MM.1S (cell line): ENCODE data around the gene MARCO.

Source experiments
- DNase-seq: peaks from one replicate; pipeline ENCODE4 v3.0.0-alpha.2; 2015
- H2AFZ ChIP-seq: fragments of 300-600 bp; sonication (generic); 2 replicates; pipeline ENCODE4 v1.6.0; 2016; ENCODE audit warnings: antibody characterized with exemption, low read length
- H3F3A ChIP-seq: fragments of 300-600 bp; sonication (generic); 2 replicates; pipeline ENCODE4 v1.6.1; 2016; ENCODE audit warnings: mild to moderate bottlenecking, antibody characterized with exemption, low read length, moderate library complexity, mixed read lengths; ENCODE audit not compliant: insufficient read depth
- H3K27ac ChIP-seq: fragments of 300-600 bp; sonication (generic); 2 replicates; pipeline ENCODE4 v1.5.1; 2016; ENCODE audit warnings: mild to moderate bottlenecking, low read length
- H3K27me3 ChIP-seq: fragments of 300-600 bp; sonication (generic); replicated peaks from 2 replicates; pipeline ENCODE4 v1.6.0; 2016; ENCODE audit warnings: low read length; ENCODE audit not compliant: insufficient read depth
- H3K36me3 ChIP-seq: fragments of 300-600 bp; sonication (generic); replicated peaks from 2 replicates; pipeline ENCODE4 v1.6.1; 2016; ENCODE audit warnings: mild to moderate bottlenecking, low read length, mixed read lengths; ENCODE audit not compliant: insufficient read depth
- H3K4me1 ChIP-seq: fragments of 300-600 bp; sonication (generic); 2 replicates; pipeline ENCODE4 v1.6.1; 2016; ENCODE audit warnings: low read length, mixed read lengths
- H3K4me2 ChIP-seq: fragments of 300-600 bp; sonication (generic); 2 replicates; pipeline ENCODE4 v1.6.0; 2016; ENCODE audit warnings: low read depth, low read length
- H3K4me3 ChIP-seq: fragments of 300-600 bp; sonication (generic); 2 replicates; pipeline ENCODE4 v1.5.1; 2016; ENCODE audit warnings: low read length, mixed read lengths
- H3K79me2 ChIP-seq: fragments of 300-600 bp; sonication (generic); 2 replicates; pipeline ENCODE4 v1.6.1; 2016; ENCODE audit warnings: mixed run types, low read length, mixed read lengths
- H3K9ac ChIP-seq: fragments of 300-600 bp; sonication (generic); 2 replicates; pipeline ENCODE4 v1.6.1; 2016; ENCODE audit warnings: low read length, mixed read lengths
- H3K9me2 ChIP-seq: fragments of 300-600 bp; sonication (generic); replicated peaks from 2 replicates; pipeline ENCODE4 v1.6.1; 2016; ENCODE audit warnings: mild to moderate bottlenecking, low read length, mixed read lengths; ENCODE audit not compliant: insufficient read depth
- H3K9me3 ChIP-seq: fragments of 300-600 bp; sonication (generic); replicated peaks from 2 replicates; pipeline ENCODE4 v1.6.1; 2016; ENCODE audit warnings: mild to moderate bottlenecking, low read length, mixed read lengths; ENCODE audit not compliant: insufficient read depth
- H4K20me1 ChIP-seq: fragments of 300-600 bp; sonication (generic); 2 replicates; pipeline ENCODE4 v1.6.1; 2016; ENCODE audit warnings: mild to moderate bottlenecking, low read length, moderate library complexity, mixed read lengths; ENCODE audit not compliant: insufficient read depth
- EZH2 ChIP-seq: fragments of 300-600 bp; sonication (generic); optimal IDR thresholded peaks from 2 replicates; pipeline ENCODE3; 2017; ENCODE audit warnings: low read depth, mild to moderate bottlenecking, antibody characterized with exemption, low read length, mixed read lengths
- EZH2phosphoT487 ChIP-seq: fragments of 300-600 bp; sonication (generic); IDR thresholded peaks from 2 replicates; pipeline ENCODE4 v1.6.1; 2018; ENCODE audit warnings: antibody characterized with exemption, low read length
- TF ChIP-seq, protein P1 (sequence below): fragments of 300-600 bp; sonication (generic); IDR thresholded peaks from 2 replicates; pipeline ENCODE4 v1.5.1; 2016; ENCODE audit warnings: antibody characterized with exemption, low read length, mixed read lengths

MARCO gene

DNA sequence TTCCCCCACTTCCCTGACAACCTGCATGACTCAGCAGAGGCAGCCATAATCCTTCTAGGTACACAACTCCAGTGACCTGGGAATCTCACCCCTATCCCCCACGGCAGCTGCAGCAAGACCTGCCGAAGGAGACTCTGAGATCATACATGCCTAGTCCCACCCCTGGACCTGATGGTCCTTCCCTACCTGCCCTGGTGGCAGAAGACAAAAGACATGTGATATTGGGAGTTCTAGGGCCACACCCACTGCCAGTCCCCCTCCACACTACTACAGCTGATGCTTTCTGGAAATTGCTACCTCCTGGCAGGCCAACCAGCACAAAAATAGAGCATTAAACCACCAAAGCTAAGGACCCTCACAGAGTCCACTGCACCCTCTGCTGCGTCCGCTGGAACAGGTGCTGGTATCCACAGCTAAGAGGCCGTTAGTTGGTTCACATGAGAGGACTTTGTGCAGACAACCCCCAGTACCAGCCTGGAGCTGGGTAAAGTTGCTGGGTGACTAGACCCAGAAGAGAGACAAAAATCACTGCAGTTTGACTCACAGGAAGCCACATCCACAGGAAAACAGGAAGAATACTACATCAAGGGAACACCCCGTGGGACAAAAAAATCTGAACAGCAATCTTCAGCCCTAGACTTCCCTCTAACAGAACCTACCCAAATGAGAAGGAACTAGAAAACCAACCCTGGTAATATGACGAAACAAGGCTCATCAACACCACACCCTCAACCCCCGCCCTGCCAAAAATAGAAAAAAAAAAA lies 12.5 kb downstream of the MARCO start:
- Histone ChIP-seq H3F3A (no peaks in the 10 kb centered on the region), H3K79me2 (no peaks in the 10 kb centered on the region), H3K4me2 (no peak overlapping the region), H2AFZ (no peak overlapping the region), H3K9me2 (no peaks in the 10 kb centered on the region), H4K20me1 (no peaks in the 10 kb centered on the region), H3K4me1 (no peaks in the 10 kb centered on the region), H3K27ac (no peak overlapping the region), H3K9me3 (no peaks in the 10 kb centered on the region), H3K9ac (no peak overlapping the region), H3K36me3 (no peaks in the 10 kb centered on the region), H3K4me3 (no peak overlapping the region), H3K27me3 (no peaks in the 10 kb centered on the region)
- no peak for DNase-seq
- TF ChIP-seq, protein P1, sequence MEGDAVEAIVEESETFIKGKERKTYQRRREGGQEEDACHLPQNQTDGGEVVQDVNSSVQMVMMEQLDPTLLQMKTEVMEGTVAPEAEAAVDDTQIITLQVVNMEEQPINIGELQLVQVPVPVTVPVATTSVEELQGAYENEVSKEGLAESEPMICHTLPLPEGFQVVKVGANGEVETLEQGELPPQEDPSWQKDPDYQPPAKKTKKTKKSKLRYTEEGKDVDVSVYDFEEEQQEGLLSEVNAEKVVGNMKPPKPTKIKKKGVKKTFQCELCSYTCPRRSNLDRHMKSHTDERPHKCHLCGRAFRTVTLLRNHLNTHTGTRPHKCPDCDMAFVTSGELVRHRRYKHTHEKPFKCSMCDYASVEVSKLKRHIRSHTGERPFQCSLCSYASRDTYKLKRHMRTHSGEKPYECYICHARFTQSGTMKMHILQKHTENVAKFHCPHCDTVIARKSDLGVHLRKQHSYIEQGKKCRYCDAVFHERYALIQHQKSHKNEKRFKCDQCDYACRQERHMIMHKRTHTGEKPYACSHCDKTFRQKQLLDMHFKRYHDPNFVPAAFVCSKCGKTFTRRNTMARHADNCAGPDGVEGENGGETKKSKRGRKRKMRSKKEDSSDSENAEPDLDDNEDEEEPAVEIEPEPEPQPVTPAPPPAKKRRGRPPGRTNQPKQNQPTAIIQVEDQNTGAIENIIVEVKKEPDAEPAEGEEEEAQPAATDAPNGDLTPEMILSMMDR = no peak
- no peak for TF ChIP-seq EZH2
- TF ChIP-seq EZH2phosphoT487 = no peak

GRCh38 chr2:118965737-118966136 lies 23.7 kb downstream of the MARCO start:
- no peaks in the 10 kb centered on the region for H3K36me3 ChIP-seq

DNA sequence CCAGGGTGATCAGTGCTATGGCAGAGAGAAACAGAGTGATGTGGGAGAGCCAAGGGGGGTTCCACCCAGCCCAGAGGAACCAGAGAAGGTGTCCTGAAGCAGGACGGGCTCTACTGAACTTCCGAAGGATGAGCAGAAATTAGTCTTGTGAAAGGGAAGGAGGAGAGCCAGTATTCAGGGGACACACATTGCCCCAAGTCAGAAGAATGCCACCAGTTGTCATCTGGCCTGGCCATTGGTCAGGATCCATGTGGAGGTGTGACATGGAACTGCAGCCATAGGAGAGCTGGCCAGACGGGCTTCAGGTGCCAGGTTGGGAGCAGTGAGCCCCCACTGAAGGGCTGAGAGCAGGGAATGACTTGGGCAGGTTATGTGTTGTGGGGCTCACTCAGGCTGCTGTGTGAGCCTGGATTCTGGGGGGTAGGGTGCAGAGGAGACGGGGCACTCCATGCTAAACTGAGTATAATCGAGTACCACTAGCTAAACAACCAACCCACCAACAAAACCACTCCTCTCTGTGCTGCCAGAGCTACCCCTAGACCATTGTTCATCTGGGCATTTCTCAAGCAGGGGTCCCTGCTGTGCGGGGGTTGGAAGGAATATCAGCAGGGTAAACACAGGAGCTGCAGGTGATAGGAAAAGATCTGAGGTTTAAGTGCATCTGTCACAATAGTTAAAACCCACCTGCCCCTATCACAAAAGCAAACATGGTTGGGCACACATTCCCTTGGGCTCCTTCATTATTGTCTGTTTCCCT lies 25.3 kb downstream of the MARCO start:
- H3K27ac ChIP-seq = no peak overlapping the region

More at GRCh38 chr2:118965737-118966136, 23.7 kb downstream of the MARCO start:
- H3K4me1 ChIP-seq = no peaks in the 10 kb centered on the region
- H2AFZ ChIP-seq = no peak overlapping the region
- no peaks in the 10 kb centered on the region for H3K9me3 ChIP-seq
- no peaks in the 10 kb centered on the region for H3F3A ChIP-seq
- TF ChIP-seq, protein P1 = no peak
- TF ChIP-seq EZH2 (no peak), EZH2phosphoT487 (no peak)
- no peak overlapping the region for H3K4me3 ChIP-seq
- no peak overlapping the region for H3K27ac ChIP-seq
- H3K9ac ChIP-seq = no peak overlapping the region
- no peaks in the 10 kb centered on the region for H4K20me1 ChIP-seq
- H3K27me3 ChIP-seq = no peaks in the 10 kb centered on the region
- no peaks in the 10 kb centered on the region for H3K9me2 ChIP-seq
- DNase-seq = no peak
- H3K79me2 ChIP-seq = no peaks in the 10 kb centered on the region
- no peak overlapping the region for H3K4me2 ChIP-seq

More for the DNA sequence above, 25.3 kb downstream of the MARCO start:
- H3K9ac ChIP-seq = no peak overlapping the region
- no peaks in the 10 kb centered on the region for H4K20me1 ChIP-seq
- no peaks in the 10 kb centered on the region for H3K27me3 ChIP-seq
- TF ChIP-seq EZH2 (no peak), EZH2phosphoT487 (no peak)
- TF ChIP-seq, protein P1 = no peak
- no peak overlapping the region for H3K4me3 ChIP-seq
- H2AFZ ChIP-seq = no peak overlapping the region
- no peaks in the 10 kb centered on the region for H3K4me1 ChIP-seq
- no peaks in the 10 kb centered on the region for H3K9me2 ChIP-seq
- H3K4me2 ChIP-seq = no peak overlapping the region
- no peak for DNase-seq
- no peaks in the 10 kb centered on the region for H3K9me3 ChIP-seq
- H3K79me2 ChIP-seq = no peaks in the 10 kb centered on the region
- no peaks in the 10 kb centered on the region for H3F3A ChIP-seq
- no peaks in the 10 kb centered on the region for H3K36me3 ChIP-seq
